SK-N-MC (cell line): ENCODE data around the gene ADAMTS17.

Source experiments
- EZH2 ChIP-seq: fragments of 200-600 bp; sonication (generic); IDR thresholded peaks from one replicate; pipeline ENCODE4 v1.6.1; 2017; ENCODE audit warnings: antibody characterized with exemption
- FOXP2 ChIP-seq: optimal IDR thresholded peaks from 2 replicates; pipeline ENCODE3; 2011; ENCODE audit warnings: mild to moderate bottlenecking, moderate library complexity; ENCODE audit not compliant: insufficient read depth; ENCODE audit errors: extremely low read length, control extremely low read depth
- POLR2AphosphoS5 ChIP-seq: IDR thresholded peaks from 2 replicates; pipeline ENCODE4 v1.6.1; 2012; ENCODE audit warnings: mild to moderate bottlenecking, low read depth, low read length, borderline replicate concordance

GRCh38 chr15:100050877-100051786 lies 290.6 kb downstream of the ADAMTS17 start:
- TF ChIP-seq POLR2AphosphoS5 = no peak
- TF ChIP-seq EZH2 = no peak
- TF ChIP-seq FOXP2 = no peak
